NB4 (cell line): ENCODE results near the gene UPK3B.
"Not testable (repeated sequence)": the region's sequence is repeated elsewhere in the genome, so short reads cannot be mapped to it uniquely, and the experiment has no call there.

ENCODE experiments used
- CTCF ChIP-seq: IDR thresholded peaks from one replicate; pipeline ENCODE4 v1.5.1; 2012; ENCODE audit warnings: low read depth, low read length
- POLR2A ChIP-seq: IDR thresholded peaks from 2 replicates; pipeline ENCODE4 v1.6.1; 2011; ENCODE audit warnings: mild to moderate bottlenecking; ENCODE audit not compliant: insufficient read length; ENCODE audit errors: extremely low read depth

- not testable (repeated sequence) for TF ChIP-seq POLR2A, CTCF
These were observed 3.7 kb upstream of the UPK3B start for GRCh38 chr7:76506643-76507042.
